ENCODE measurements around the gene CNR1.
A peak's percentile ranks its signal among the peaks of the same experiment; 100 is the strongest.
"Not testable (repeated sequence)": the region's sequence is repeated elsewhere in the genome, so short reads cannot be mapped to it uniquely, and the experiment has no call there.

CNR1 gene

GRCh38 chr6:88165844-88166492, at the start of gene CNR1:
Gene CNR1 (minus strand): TSS chr6:88166347. CDS start chr6:88145274, 21,073 bp downstream.
- Histone ChIP-seq H3K9ac (ENCODE audit: low read length in 5 of 5) (peak within 1 kb of the TSS in 3 of 5 donors; percentile 16 to 29 (median 20)), H3K27me3 (ENCODE audit: control insufficient read depth in 5 of 5, insufficient read depth in 4 of 5, low read length in 5 of 5) (peaks cover 15 to 43% (median 26%) of the 10 kb centered on the region in 5 donors), H3K27ac (ENCODE audit: low read depth, low read length) (no peak within 1 kb of the TSS)

GRCh38 chr6:88211446-88211845, 45.3 kb upstream of the CNR1 start:
- Histone ChIP-seq H3K27ac (ENCODE audit: low read depth, low read length) (no peak overlapping the region), H3K4me1 (ENCODE audit: control insufficient read depth in 5 of 5, insufficient read depth in 5 of 5, low read length in 5 of 5) (no peaks in the 10 kb centered on the region), H3K9me3 (ENCODE audit: control insufficient read depth in 5 of 5, low read length in 5 of 5) (no peaks in the 10 kb centered on the region), H3K4me3 (ENCODE audit: low read depth in 1 of 5, low read length in 5 of 5) (no peak overlapping the region), H3K27me3 (ENCODE audit: control insufficient read depth in 5 of 5, insufficient read depth in 4 of 5, low read length in 5 of 5) (no peaks in the 10 kb centered on the region), H3K36me3 (ENCODE audit: control insufficient read depth in 5 of 5, insufficient read depth in 5 of 5, low read length in 5 of 5) (no peaks in the 10 kb centered on the region), H3K9ac (ENCODE audit: low read length in 5 of 5) (no peak overlapping the region)

More at GRCh38 chr6:88165844-88166492, at the start of gene CNR1:
- Histone ChIP-seq H3K4me3 (ENCODE audit: low read depth in 1 of 5, low read length in 5 of 5) (peak within 1 kb of the TSS; percentile 62 to 76 (median 68)), H3K9me3 (ENCODE audit: control insufficient read depth in 5 of 5, low read length in 5 of 5) (no peaks in the 10 kb centered on the region), H3K36me3 (ENCODE audit: control insufficient read depth in 5 of 5, insufficient read depth in 5 of 5, low read length in 5 of 5) (no peaks in the 10 kb centered on the region), H3K4me1 (ENCODE audit: control insufficient read depth in 5 of 5, insufficient read depth in 5 of 5, low read length in 5 of 5) (peaks cover 3 to 23% (median 20%) of the 10 kb centered on the region in 5 donors)

- Histone ChIP-seq H3K4me1 (ENCODE audit: control insufficient read depth in 5 of 5, insufficient read depth in 5 of 5, low read length in 5 of 5) (no peaks in the 10 kb centered on the region), H3K27me3 (ENCODE audit: control insufficient read depth in 5 of 5, insufficient read depth in 4 of 5, low read length in 5 of 5) (no peaks in the 10 kb centered on the region), H3K9me3 (ENCODE audit: control insufficient read depth in 5 of 5, low read length in 5 of 5) (peaks cover 0 to 8% (median 5%) of the 10 kb centered on the region in 5 donors), H3K4me3 (ENCODE audit: low read depth in 1 of 5, low read length in 5 of 5) (no peak overlapping the region), H3K9ac (ENCODE audit: low read length in 5 of 5) (no peak overlapping the region), H3K27ac (ENCODE audit: low read depth, low read length) (no peak overlapping the region), H3K36me3 (ENCODE audit: control insufficient read depth in 5 of 5, insufficient read depth in 5 of 5, low read length in 5 of 5) (no peaks in the 10 kb centered on the region)
These were observed 43.2 kb upstream of the CNR1 start for GRCh38 chr6:88209301-88209700.

GRCh38 chr6:88208726-88209125, 42.6 kb upstream of the CNR1 start:
- no peak overlapping the region for H3K4me3 ChIP-seq (ENCODE audit: low read depth in 1 of 5, low read length in 5 of 5)
- no peaks in the 10 kb centered on the region for H3K36me3 ChIP-seq (ENCODE audit: control insufficient read depth in 5 of 5, insufficient read depth in 5 of 5, low read length in 5 of 5)
- no peak overlapping the region for H3K9ac ChIP-seq (ENCODE audit: low read length in 5 of 5)
- peaks cover 0 to 9% (median 5%) of the 10 kb centered on the region in 5 donors for H3K9me3 ChIP-seq (ENCODE audit: control insufficient read depth in 5 of 5, low read length in 5 of 5)
- no peaks in the 10 kb centered on the region for H3K4me1 ChIP-seq (ENCODE audit: control insufficient read depth in 5 of 5, insufficient read depth in 5 of 5, low read length in 5 of 5)
- H3K27ac ChIP-seq (ENCODE audit: low read depth, low read length) = no peak overlapping the region
- no peaks in the 10 kb centered on the region for H3K27me3 ChIP-seq (ENCODE audit: control insufficient read depth in 5 of 5, insufficient read depth in 4 of 5, low read length in 5 of 5)

GRCh38 chr6:88201734-88202133, 35.6 kb upstream of the CNR1 start:
- not testable (repeated sequence) for H3K9ac ChIP-seq (ENCODE audit: low read length in 5 of 5); H3K4me1 ChIP-seq (ENCODE audit: control insufficient read depth in 5 of 5, insufficient read depth in 5 of 5, low read length in 5 of 5); H3K4me3 ChIP-seq (ENCODE audit: low read depth in 1 of 5, low read length in 5 of 5); H3K27ac ChIP-seq (ENCODE audit: low read depth, low read length); H3K27me3 ChIP-seq (ENCODE audit: control insufficient read depth in 5 of 5, insufficient read depth in 4 of 5, low read length in 5 of 5); H3K36me3 ChIP-seq (ENCODE audit: control insufficient read depth in 5 of 5, insufficient read depth in 5 of 5, low read length in 5 of 5)
- H3K9me3 ChIP-seq (ENCODE audit: control insufficient read depth in 5 of 5, low read length in 5 of 5) = peaks cover 0 to 24% (median 11%) of the 10 kb centered on the region in 5 donors

- no peak overlapping the region for H3K27ac ChIP-seq (ENCODE audit: low read depth, low read length)
- no peaks in the 10 kb centered on the region for H3K4me1 ChIP-seq (ENCODE audit: control insufficient read depth in 5 of 5, insufficient read depth in 5 of 5, low read length in 5 of 5)
- no peaks in the 10 kb centered on the region for H3K36me3 ChIP-seq (ENCODE audit: control insufficient read depth in 5 of 5, insufficient read depth in 5 of 5, low read length in 5 of 5)
- no peak overlapping the region for H3K9ac ChIP-seq (ENCODE audit: low read length in 5 of 5)
- H3K27me3 ChIP-seq (ENCODE audit: control insufficient read depth in 5 of 5, insufficient read depth in 4 of 5, low read length in 5 of 5) = no peaks in the 10 kb centered on the region
- no peak overlapping the region for H3K4me3 ChIP-seq (ENCODE audit: low read depth in 1 of 5, low read length in 5 of 5)
- H3K9me3 ChIP-seq (ENCODE audit: control insufficient read depth in 5 of 5, low read length in 5 of 5) = peaks cover 0 to 8% (median 2%) of the 10 kb centered on the region in 5 donors
These were observed 18.8 kb upstream of the CNR1 start for GRCh38 chr6:88184921-88185320.

GRCh38 chr6:88183471-88183870, 17.3 kb upstream of the CNR1 start:
- H3K4me3 ChIP-seq (ENCODE audit: low read depth in 1 of 5, low read length in 5 of 5) = no peak overlapping the region
- no peaks in the 10 kb centered on the region for H3K27me3 ChIP-seq (ENCODE audit: control insufficient read depth in 5 of 5, insufficient read depth in 4 of 5, low read length in 5 of 5)
- no peaks in the 10 kb centered on the region for H3K4me1 ChIP-seq (ENCODE audit: control insufficient read depth in 5 of 5, insufficient read depth in 5 of 5, low read length in 5 of 5)
- H3K9me3 ChIP-seq (ENCODE audit: control insufficient read depth in 5 of 5, low read length in 5 of 5) = no peaks in the 10 kb centered on the region
- H3K36me3 ChIP-seq (ENCODE audit: control insufficient read depth in 5 of 5, insufficient read depth in 5 of 5, low read length in 5 of 5) = no peaks in the 10 kb centered on the region
- no peak overlapping the region for H3K27ac ChIP-seq (ENCODE audit: low read depth, low read length)
- no peak overlapping the region for H3K9ac ChIP-seq (ENCODE audit: low read length in 5 of 5)

- Histone ChIP-seq H3K4me1 (ENCODE audit: control insufficient read depth in 5 of 5, insufficient read depth in 5 of 5, low read length in 5 of 5) (no peaks in the 10 kb centered on the region), H3K9me3 (ENCODE audit: control insufficient read depth in 5 of 5, low read length in 5 of 5) (no peaks in the 10 kb centered on the region), H3K27ac (ENCODE audit: low read depth, low read length) (no peak overlapping the region), H3K4me3 (ENCODE audit: low read depth in 1 of 5, low read length in 5 of 5) (no peak overlapping the region), H3K9ac (ENCODE audit: low read length in 5 of 5) (no peak overlapping the region), H3K27me3 (ENCODE audit: control insufficient read depth in 5 of 5, insufficient read depth in 4 of 5, low read length in 5 of 5) (peaks cover 0 to 4% (median 0%) of the 10 kb centered on the region in 5 donors), H3K36me3 (ENCODE audit: control insufficient read depth in 5 of 5, insufficient read depth in 5 of 5, low read length in 5 of 5) (no peaks in the 10 kb centered on the region)
These were observed 13.5 kb upstream of the CNR1 start for GRCh38 chr6:88179692-88180091.

- H3K9me3 ChIP-seq (ENCODE audit: control insufficient read depth in 5 of 5, low read length in 5 of 5) = no peaks in the 10 kb centered on the region
- H3K27me3 ChIP-seq (ENCODE audit: control insufficient read depth in 5 of 5, insufficient read depth in 4 of 5, low read length in 5 of 5) = peaks cover 0 to 4% (median 0%) of the 10 kb centered on the region in 5 donors
- no peaks in the 10 kb centered on the region for H3K36me3 ChIP-seq (ENCODE audit: control insufficient read depth in 5 of 5, insufficient read depth in 5 of 5, low read length in 5 of 5)
- H3K4me3 ChIP-seq (ENCODE audit: low read depth in 1 of 5, low read length in 5 of 5) = no peak overlapping the region
- no peak overlapping the region for H3K9ac ChIP-seq (ENCODE audit: low read length in 5 of 5)
- no peaks in the 10 kb centered on the region for H3K4me1 ChIP-seq (ENCODE audit: control insufficient read depth in 5 of 5, insufficient read depth in 5 of 5, low read length in 5 of 5)
- H3K27ac ChIP-seq (ENCODE audit: low read depth, low read length) = no peak overlapping the region
These were observed 11.9 kb upstream of the CNR1 start for GRCh38 chr6:88177961-88178464.

- Histone ChIP-seq H3K27me3 (ENCODE audit: control insufficient read depth in 5 of 5, insufficient read depth in 4 of 5, low read length in 5 of 5) (peaks cover 0 to 4% (median 0%) of the 10 kb centered on the region in 5 donors), H3K4me1 (ENCODE audit: control insufficient read depth in 5 of 5, insufficient read depth in 5 of 5, low read length in 5 of 5) (no peaks in the 10 kb centered on the region), H3K4me3 (ENCODE audit: low read depth in 1 of 5, low read length in 5 of 5) (no peak overlapping the region), H3K27ac (ENCODE audit: low read depth, low read length) (no peak overlapping the region), H3K9me3 (ENCODE audit: control insufficient read depth in 5 of 5, low read length in 5 of 5) (no peaks in the 10 kb centered on the region), H3K9ac (ENCODE audit: low read length in 5 of 5) (no peak overlapping the region), H3K36me3 (ENCODE audit: control insufficient read depth in 5 of 5, insufficient read depth in 5 of 5, low read length in 5 of 5) (no peaks in the 10 kb centered on the region)
These were observed 8.8 kb upstream of the CNR1 start for GRCh38 chr6:88174906-88175305.

Data from subcutaneous abdominal adipose tissue (tissue), 5 donors.